ENCODE results near the gene CELF4.

CELF4 gene

GRCh38 chr18:37565101-37565976, at the start of gene CELF4:
Gene CELF4 (minus strand): TSS chr18:37565798.
- DNase-seq = no peak

GRCh38 chr18:37613253-37613565, 47.6 kb upstream of the CELF4 start:
- no peak for DNase-seq

- no peak for DNase-seq
These were observed 47.1 kb upstream of the CELF4 start for GRCh38 chr18:37612524-37613252.

- no peak for DNase-seq
These were observed 46.1 kb upstream of the CELF4 start for GRCh38 chr18:37611614-37612279.

GRCh38 chr18:37608876-37609275, 43.3 kb upstream of the CELF4 start:
- no peak for DNase-seq

GRCh38 chr18:37607281-37607680, 41.7 kb upstream of the CELF4 start:
- DNase-seq = no peak

- no peak for DNase-seq
These were observed 38.4 kb upstream of the CELF4 start for GRCh38 chr18:37604032-37604431.

GRCh38 chr18:37598966-37599896, 33.6 kb upstream of the CELF4 start:
- no peak for DNase-seq

- no peak for DNase-seq
These were observed 32.8 kb upstream of the CELF4 start for GRCh38 chr18:37598396-37598795.

GRCh38 chr18:37590346-37590745, 24.7 kb upstream of the CELF4 start:
- DNase-seq = no peak

- no peak for DNase-seq
These were observed 22.7 kb upstream of the CELF4 start for GRCh38 chr18:37588289-37588688.

GRCh38 chr18:37586656-37587225, 21.1 kb upstream of the CELF4 start:
- DNase-seq = no peak

GRCh38 chr18:37584952-37585695, 19.5 kb upstream of the CELF4 start:
- no peak for DNase-seq

GRCh38 chr18:37584217-37584616, 18.6 kb upstream of the CELF4 start:
- DNase-seq = no peak

GRCh38 chr18:37582261-37582660, 16.7 kb upstream of the CELF4 start:
- no peak for DNase-seq

- no peak for DNase-seq
These were observed 13.4 kb upstream of the CELF4 start for GRCh38 chr18:37578886-37579513.

- no peak for DNase-seq
These were observed 12.6 kb upstream of the CELF4 start for GRCh38 chr18:37578182-37578678.

- no peak for DNase-seq
These were observed 11.5 kb upstream of the CELF4 start for GRCh38 chr18:37577051-37577611.

- DNase-seq = no peak
These were observed 10.0 kb upstream of the CELF4 start for GRCh38 chr18:37575646-37576045.

GRCh38 chr18:37574113-37574512, 8.5 kb upstream of the CELF4 start:
- no peak for DNase-seq

GRCh38 chr18:37572736-37573135, 7.1 kb upstream of the CELF4 start:
- no peak for DNase-seq
